C4-2B (cell line): ENCODE data around the gene ENPP6.

Source experiments
- ZFX ChIP-seq: fragments of 450-650 bp; IDR thresholded peaks from 2 replicates; pipeline ENCODE4 v1.6.1; 2017
- TF ChIP-seq, protein P1 (sequence below): fragments of 450-650 bp; conservative IDR thresholded peaks from 2 replicates; pipeline ENCODE4 v1.5.1; 2017; ENCODE audit warnings: mild to moderate bottlenecking

- TF ChIP-seq, protein P1, sequence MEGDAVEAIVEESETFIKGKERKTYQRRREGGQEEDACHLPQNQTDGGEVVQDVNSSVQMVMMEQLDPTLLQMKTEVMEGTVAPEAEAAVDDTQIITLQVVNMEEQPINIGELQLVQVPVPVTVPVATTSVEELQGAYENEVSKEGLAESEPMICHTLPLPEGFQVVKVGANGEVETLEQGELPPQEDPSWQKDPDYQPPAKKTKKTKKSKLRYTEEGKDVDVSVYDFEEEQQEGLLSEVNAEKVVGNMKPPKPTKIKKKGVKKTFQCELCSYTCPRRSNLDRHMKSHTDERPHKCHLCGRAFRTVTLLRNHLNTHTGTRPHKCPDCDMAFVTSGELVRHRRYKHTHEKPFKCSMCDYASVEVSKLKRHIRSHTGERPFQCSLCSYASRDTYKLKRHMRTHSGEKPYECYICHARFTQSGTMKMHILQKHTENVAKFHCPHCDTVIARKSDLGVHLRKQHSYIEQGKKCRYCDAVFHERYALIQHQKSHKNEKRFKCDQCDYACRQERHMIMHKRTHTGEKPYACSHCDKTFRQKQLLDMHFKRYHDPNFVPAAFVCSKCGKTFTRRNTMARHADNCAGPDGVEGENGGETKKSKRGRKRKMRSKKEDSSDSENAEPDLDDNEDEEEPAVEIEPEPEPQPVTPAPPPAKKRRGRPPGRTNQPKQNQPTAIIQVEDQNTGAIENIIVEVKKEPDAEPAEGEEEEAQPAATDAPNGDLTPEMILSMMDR, result no peak
- no peak for TF ChIP-seq ZFX
These were observed 13.9 kb upstream of the ENPP6 start for GRCh38 chr4:184231573-184231972.
